Vagina (tissue), 2 donors: ENCODE results near the gene NFASC.

Experiments used
- CTCF ChIP-seq, 3 experiments: fragments of 450-650 bp in 2 of 3; fragments of 200-600 bp in 1 of 3; sonication (generic) in 1 of 3; IDR thresholded peaks; one replicate each; pipeline ENCODE4 v1.5.1; 2017 to 2019; ENCODE audit warnings: antibody characterized with exemption in 3 of 3, mild to moderate bottlenecking in 2 of 3, moderate library complexity in 2 of 3
- POLR2A ChIP-seq, 2 donors: fragments of 450-650 bp; IDR thresholded peaks; one replicate each; pipeline ENCODE4 v1.6.1; 2017; ENCODE audit warnings: antibody characterized with exemption in 2 of 2, mild to moderate bottlenecking in 2 of 2, moderate library complexity in 2 of 2
- POLR2AphosphoS5 ChIP-seq, 2 donors: sonication (generic); formaldehyde crosslinking; IDR thresholded peaks; one replicate each; pipeline ENCODE4 v1.9.0; 2017; ENCODE audit warnings: antibody characterized with exemption in 2 of 2, mild to moderate bottlenecking in 2 of 2, low read depth in 1 of 2; ENCODE audit not compliant: insufficient read depth in 1 of 2

GRCh38 chr1:205004351-205004750, 133.7 kb downstream of the NFASC start:
- TF ChIP-seq POLR2A (IDR thresholded peaks at IDR 0.05) (no peak), CTCF (IDR thresholded peaks at IDR 0.05) (no peak), POLR2AphosphoS5 (IDR thresholded peaks at IDR 0.05; ENCODE audit: insufficient read depth in 1 of 2, low read depth in 1 of 2) (no peak)
